CD4-positive, CD25-positive, alpha-beta regulatory T cell (primary cell): Measurements from ENCODE around the gene GON7. TPM values are rescaled to one million over a fixed set of nuclear protein-coding genes. Genes with fewer than 3 reads are reported as not detected.

Experiments
- ATAC-seq, 2 donors: fragments of 150-1000 bp; cut with Tn5 transposase; one replicate each; pipeline ENCODE4 v1.10.0; 2021; ENCODE audit warnings: low read depth in 2 of 2, moderate number of reproducible peaks in 2 of 2, moderate library complexity in 1 of 2
- DNase-seq, 3 donors: peaks; one replicate each; pipeline versions ENCODE4 v3.0.0 to v3.0.0-alpha.2; 2012 to 2022; ENCODE audit warnings: mixed read lengths in 1 of 3
- H3K27ac ChIP-seq: one replicate; pipeline ENCODE4 v1.7.0; 2013; ENCODE audit warnings: mild to moderate bottlenecking, low read length; ENCODE audit not compliant: insufficient read depth, poor library complexity, severe bottlenecking
- H3K27me3 ChIP-seq: one replicate; pipeline ENCODE4 v1.7.0; 2013; ENCODE audit warnings: low read length; ENCODE audit not compliant: control insufficient read depth, insufficient read depth
- H3K36me3 ChIP-seq: one replicate; pipeline ENCODE4 v1.7.0; 2013; ENCODE audit warnings: mild to moderate bottlenecking, low read length, moderate library complexity; ENCODE audit not compliant: control insufficient read depth, insufficient read depth
- H3K4me1 ChIP-seq: 2 replicates; pipeline ENCODE4 v1.7.0; 2013; ENCODE audit warnings: mild to moderate bottlenecking, low read length; ENCODE audit not compliant: insufficient read depth, control insufficient read depth, poor library complexity, severe bottlenecking
- H3K4me3 ChIP-seq: one replicate; pipeline ENCODE4 v1.7.0; 2013; ENCODE audit warnings: low read depth, mild to moderate bottlenecking, low read length, moderate library complexity
- H3K9me3 ChIP-seq, 2 experiments: 1 replicate in 1 of 2; 2 replicates in 1 of 2; pipeline ENCODE4 v1.7.0; 2013; ENCODE audit warnings: low read length in 2 of 2, mild to moderate bottlenecking in 1 of 2, moderate library complexity in 1 of 2; ENCODE audit not compliant: control insufficient read depth in 2 of 2
- H3K27ac Mint-ChIP-seq, 3 donors: one replicate each; pipeline ENCODE4 v1.8.0; 2020 to 2022; ENCODE audit warnings: mild to moderate bottlenecking in 3 of 3, mixed read lengths in 3 of 3, moderate library complexity in 2 of 3
- H3K27me3 Mint-ChIP-seq: one replicate; pipeline ENCODE4 v1.8.0; 2022; ENCODE audit warnings: mild to moderate bottlenecking, mixed read lengths
- H3K36me3 Mint-ChIP-seq: one replicate; pipeline ENCODE4 v1.8.0; 2020; ENCODE audit warnings: mixed read lengths
- H3K4me1 Mint-ChIP-seq, 4 donors: one replicate each; pipeline ENCODE4 v1.8.0; 2020 to 2022; ENCODE audit warnings: mixed read lengths in 4 of 4, mild to moderate bottlenecking in 1 of 4
- H3K4me3 Mint-ChIP-seq, 4 donors: one replicate each; pipeline ENCODE4 v1.8.0; 2020 to 2022; ENCODE audit warnings: mild to moderate bottlenecking in 4 of 4, mixed read lengths in 4 of 4, moderate library complexity in 3 of 4
- H3K9me3 Mint-ChIP-seq, 7 donors: one replicate each; pipeline ENCODE4 v1.8.0; 2020 to 2022; ENCODE audit warnings: mixed read lengths in 7 of 7, mild to moderate bottlenecking in 3 of 7, moderate library complexity in 2 of 7
- polyA plus RNA-seq, 4 donors: library from polyadenylated mRNA; unstranded; fragments of 300-500 nt; fragmentation: Illumina TruSeq; gene quantifications; one replicate each; pipeline ENCODE4 v1.2.3, GENCODE V29; 2021
- total RNA-seq: library from RNA; stranded (reverse); gene quantifications from one replicate; pipeline ENCODE4 v1.2.3, GENCODE V29; 2022

GON7 gene
- total RNA-seq (7.1 TPM), polyA plus RNA-seq (10 to 100 TPM; 25.4 to 31.0 (median 30.4) TPM)

- H3K36me3 Mint-ChIP-seq: peaks cover 6% of the 10 kb centered on the region
- H3K27me3 Mint-ChIP-seq: no peaks in the 10 kb centered on the region
- H3K27ac Mint-ChIP-seq: peak within 1 kb of the TSS; percentile 83 to 95 (median 94)
- peak; percentile 85 to 94 (median 89) for DNase-seq
- Histone ChIP-seq H3K27me3 (no peaks in the 10 kb centered on the region), H3K36me3 (peaks cover 9% of the 10 kb centered on the region), H3K9me3 (no peaks in the 10 kb centered on the region), H3K4me3 (peak within 1 kb of the TSS; percentile 88), H3K4me1 (peaks cover 41% of the 10 kb centered on the region), H3K27ac (peak within 1 kb of the TSS; percentile 82)
- peak within 1 kb of the TSS; percentile 94 to 99 (median 96) for H3K4me3 Mint-ChIP-seq
- peaks cover 30 to 62% (median 46%) of the 10 kb centered on the region in 4 donors for H3K4me1 Mint-ChIP-seq
- peak; percentile 95 to 96 for ATAC-seq
- H3K9me3 Mint-ChIP-seq: no peaks in the 10 kb centered on the region
Observed at GRCh38 chr14:93206793-93207467, at the start of gene GON7, which contains the start of gene UBR7. GON7 (minus strand) TSS chr14:93207065; CDS start chr14:93207037, 28 bp downstream. UBR7 (plus strand) TSS chr14:93207256; CDS start chr14:93207292, 36 bp downstream.

GRCh38 chr14:93249128-93249831 is 42.4 kb upstream of the GON7 start:
- Mint-ChIP-seq H3K9me3 (no peaks in the 10 kb centered on the region), H3K27me3 (no peaks in the 10 kb centered on the region), H3K27ac (no peak overlapping the region), H3K36me3 (peaks cover 42% of the 10 kb centered on the region), H3K4me1 (peaks cover 0 to 5% (median 0%) of the 10 kb centered on the region in 4 donors), H3K4me3 (no peak overlapping the region)
- ATAC-seq: no peak
- Histone ChIP-seq H3K9me3 (no peaks in the 10 kb centered on the region), H3K4me3 (no peak overlapping the region), H3K27ac (no peak overlapping the region), H3K36me3 (peaks cover 72% of the 10 kb centered on the region), H3K4me1 (no peaks in the 10 kb centered on the region), H3K27me3 (no peaks in the 10 kb centered on the region)
- peak in 1 of 3 donors; percentile 50 for DNase-seq

GRCh38 chr14:93246534-93246933 is 39.7 kb upstream of the GON7 start:
- no peak overlapping the region for H3K4me3 Mint-ChIP-seq

GRCh38 chr14:93245764-93246420 is 39.0 kb upstream of the GON7 start:
- Histone ChIP-seq H3K27me3 (no peaks in the 10 kb centered on the region), H3K4me3 (no peak overlapping the region), H3K27ac (no peak overlapping the region), H3K4me1 (no peaks in the 10 kb centered on the region), H3K36me3 (peaks cover 76% of the 10 kb centered on the region), H3K9me3 (no peaks in the 10 kb centered on the region)
- H3K4me3 Mint-ChIP-seq: no peak overlapping the region
- peaks cover 58% of the 10 kb centered on the region for H3K36me3 Mint-ChIP-seq
- ATAC-seq: no peak
- no peaks in the 10 kb centered on the region for H3K9me3 Mint-ChIP-seq
- H3K4me1 Mint-ChIP-seq: peaks cover 0 to 5% (median 0%) of the 10 kb centered on the region in 4 donors
- H3K27ac Mint-ChIP-seq: peak overlapping the region in 2 of 3 donors; percentile 50 to 67
- H3K27me3 Mint-ChIP-seq: no peaks in the 10 kb centered on the region
- no peak for DNase-seq

More at GRCh38 chr14:93246534-93246933, 39.7 kb upstream of the GON7 start:
- peaks cover 0 to 5% (median 0%) of the 10 kb centered on the region in 4 donors for H3K4me1 Mint-ChIP-seq
- H3K9me3 ChIP-seq: no peaks in the 10 kb centered on the region
- DNase-seq (no peak), ATAC-seq (no peak)
- H3K27me3 ChIP-seq: no peaks in the 10 kb centered on the region
- H3K27me3 Mint-ChIP-seq: no peaks in the 10 kb centered on the region
- no peaks in the 10 kb centered on the region for H3K4me1 ChIP-seq
- H3K4me3 ChIP-seq: no peak overlapping the region
- no peak overlapping the region for H3K27ac ChIP-seq
- H3K36me3 Mint-ChIP-seq: peaks cover 57% of the 10 kb centered on the region
- H3K36me3 ChIP-seq: peaks cover 76% of the 10 kb centered on the region
- no peaks in the 10 kb centered on the region for H3K9me3 Mint-ChIP-seq
- peak overlapping the region in 2 of 3 donors; percentile 50 to 76 for H3K27ac Mint-ChIP-seq

- no peak overlapping the region for H3K4me3 Mint-ChIP-seq
- H3K36me3 Mint-ChIP-seq: peaks cover 39% of the 10 kb centered on the region
- H3K4me1 ChIP-seq: no peaks in the 10 kb centered on the region
- H3K27ac ChIP-seq: no peak overlapping the region
- no peak overlapping the region for H3K27ac Mint-ChIP-seq
- peaks cover 42% of the 10 kb centered on the region for H3K36me3 ChIP-seq
- no peaks in the 10 kb centered on the region for H3K27me3 Mint-ChIP-seq
- no peaks in the 10 kb centered on the region for H3K9me3 Mint-ChIP-seq
- H3K27me3 ChIP-seq: no peaks in the 10 kb centered on the region
- ATAC-seq (no peak), DNase-seq (no peak)
- peaks cover 0 to 2% (median 0%) of the 10 kb centered on the region in 4 donors for H3K4me1 Mint-ChIP-seq
- no peaks in the 10 kb centered on the region for H3K9me3 ChIP-seq
- no peak overlapping the region for H3K4me3 ChIP-seq
Observed at GRCh38 chr14:93240678-93241000, 33.8 kb upstream of the GON7 start.

GRCh38 chr14:93239869-93240677 is 33.2 kb upstream of the GON7 start:
- peaks cover 0 to 2% (median 0%) of the 10 kb centered on the region in 4 donors for H3K4me1 Mint-ChIP-seq
- no peak for ATAC-seq
- H3K4me3 Mint-ChIP-seq: no peak overlapping the region
- H3K36me3 ChIP-seq: peaks cover 36% of the 10 kb centered on the region
- H3K36me3 Mint-ChIP-seq: peaks cover 33% of the 10 kb centered on the region
- no peak overlapping the region for H3K27ac ChIP-seq
- no peak overlapping the region for H3K27ac Mint-ChIP-seq
- no peaks in the 10 kb centered on the region for H3K9me3 Mint-ChIP-seq
- H3K9me3 ChIP-seq: no peaks in the 10 kb centered on the region
- no peak overlapping the region for H3K4me3 ChIP-seq
- DNase-seq: no peak
- H3K27me3 Mint-ChIP-seq: no peaks in the 10 kb centered on the region
- no peaks in the 10 kb centered on the region for H3K4me1 ChIP-seq
- no peaks in the 10 kb centered on the region for H3K27me3 ChIP-seq

GRCh38 chr14:93234798-93235197 is 27.9 kb upstream of the GON7 start:
- Mint-ChIP-seq H3K27me3 (peaks cover 12% of the 10 kb centered on the region), H3K4me1 (peaks cover 0 to 19% (median 6%) of the 10 kb centered on the region in 4 donors), H3K27ac (peak overlapping the region in 1 of 3 donors; percentile 46), H3K36me3 (peaks cover 8% of the 10 kb centered on the region), H3K9me3 (no peaks in the 10 kb centered on the region), H3K4me3 (peak overlapping the region in 1 of 4 donors; percentile 4)
- H3K27me3 ChIP-seq: no peaks in the 10 kb centered on the region
- H3K4me1 ChIP-seq: peaks cover 6% of the 10 kb centered on the region
- no peaks in the 10 kb centered on the region for H3K9me3 ChIP-seq
- DNase-seq: no peak
- H3K27ac ChIP-seq: no peak overlapping the region
- H3K4me3 ChIP-seq: no peak overlapping the region
- peaks cover under 1% of the 10 kb centered on the region for H3K36me3 ChIP-seq
- ATAC-seq: no peak
